ENCODE results near the gene EDIL3. TPM values are rescaled to one million over a fixed set of nuclear protein-coding genes. Genes with fewer than 3 reads are reported as not detected.

Gene EDIL3
- total RNA-seq, 1 experiment from 2014 or later: 17.6 TPM

- TF ChIP-seq REST (IDR thresholded peaks at IDR 0.05; ENCODE audit: insufficient read depth in 1 of 2, low read depth in 2 of 2, low read length in 1 of 2): no peak
- no peak for TF ChIP-seq SIN3A (IDR thresholded peaks at IDR 0.05; ENCODE audit: borderline replicate concordance, insufficient read depth, low read depth, low read length)
- TF ChIP-seq TCF7L2 (IDR thresholded peaks at IDR 0.05; ENCODE audit: low read depth, low read length): no peak
- TF ChIP-seq, protein P1, sequence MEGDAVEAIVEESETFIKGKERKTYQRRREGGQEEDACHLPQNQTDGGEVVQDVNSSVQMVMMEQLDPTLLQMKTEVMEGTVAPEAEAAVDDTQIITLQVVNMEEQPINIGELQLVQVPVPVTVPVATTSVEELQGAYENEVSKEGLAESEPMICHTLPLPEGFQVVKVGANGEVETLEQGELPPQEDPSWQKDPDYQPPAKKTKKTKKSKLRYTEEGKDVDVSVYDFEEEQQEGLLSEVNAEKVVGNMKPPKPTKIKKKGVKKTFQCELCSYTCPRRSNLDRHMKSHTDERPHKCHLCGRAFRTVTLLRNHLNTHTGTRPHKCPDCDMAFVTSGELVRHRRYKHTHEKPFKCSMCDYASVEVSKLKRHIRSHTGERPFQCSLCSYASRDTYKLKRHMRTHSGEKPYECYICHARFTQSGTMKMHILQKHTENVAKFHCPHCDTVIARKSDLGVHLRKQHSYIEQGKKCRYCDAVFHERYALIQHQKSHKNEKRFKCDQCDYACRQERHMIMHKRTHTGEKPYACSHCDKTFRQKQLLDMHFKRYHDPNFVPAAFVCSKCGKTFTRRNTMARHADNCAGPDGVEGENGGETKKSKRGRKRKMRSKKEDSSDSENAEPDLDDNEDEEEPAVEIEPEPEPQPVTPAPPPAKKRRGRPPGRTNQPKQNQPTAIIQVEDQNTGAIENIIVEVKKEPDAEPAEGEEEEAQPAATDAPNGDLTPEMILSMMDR (IDR thresholded peaks at IDR 0.05): no peak
- no peak for TF ChIP-seq POLR2AphosphoS5 (IDR thresholded peaks at IDR 0.05; ENCODE audit: low read depth, low read length)
- POLR2A ChIA-PET: no interaction called here
- CTCF ChIA-PET: no interaction called here
- ATAC-seq (no peak), DNase-seq (ENCODE audit: low read depth, low spot score) (no peak)
- no peak overlapping the region for H3K27ac ChIP-seq (ENCODE audit: low read length)
- no peaks in the 10 kb centered on the region; the same call in 1 of the 2 replicates for H3K4me1 ChIP-seq (ENCODE audit: control insufficient read depth, insufficient read depth, low read length)
- in situ Hi-C loops (cut with HindIII; ENCODE audit: low pct_unique_long_range_greater_than_20kb, low sequenced_read_pairs): no loop called here
- BruUV-seq (replicated peaks): no TSS peak
- H3K9me3 ChIP-seq (ENCODE audit: control insufficient read depth, insufficient read depth, low read depth, low read length): no peaks in the 10 kb centered on the region
- no peak overlapping the region for H3K4me3 ChIP-seq (ENCODE audit: low read depth in 2 of 2, low read length in 2 of 2)
- intact Hi-C loops (cut with micrococcal nuclease; ENCODE audit: unreplicated experiment): loop anchor here (5.0 kb wide), 1 partner anchor 654 kb away; the partner anchor contains the start of gene HAPLN1
- peaks cover 7% of the 10 kb centered on the region for H3K27me3 ChIP-seq (ENCODE audit: control insufficient read depth, insufficient read depth, low read length)
- H3K36me3 ChIP-seq (ENCODE audit: control insufficient read depth, insufficient read depth, low read length): no peaks in the 10 kb centered on the region; the same call in 1 of the 2 replicates
These were observed 8.3 kb downstream of the EDIL3 start for GRCh38 chr5:84376346-84376745.

GRCh38 chr5:84374568-84374967 is 10.1 kb downstream of the EDIL3 start:
- no peak overlapping the region for H3K4me3 ChIP-seq (ENCODE audit: low read depth in 2 of 2, low read length in 2 of 2)
- POLR2A ChIA-PET: no interaction called here
- no peaks in the 10 kb centered on the region for H3K9me3 ChIP-seq (ENCODE audit: control insufficient read depth, insufficient read depth, low read depth, low read length)
- DNase-seq (ENCODE audit: low read depth, low spot score) (no peak), ATAC-seq (no peak)
- H3K36me3 ChIP-seq (ENCODE audit: control insufficient read depth, insufficient read depth, low read length): no peaks in the 10 kb centered on the region
- CTCF ChIA-PET: no interaction called here
- H3K27ac ChIP-seq (ENCODE audit: low read length): no peak overlapping the region
- H3K4me1 ChIP-seq (ENCODE audit: control insufficient read depth, insufficient read depth, low read length): no peaks in the 10 kb centered on the region
- BruUV-seq (replicated peaks): no TSS peak
- TF ChIP-seq SIN3A (IDR thresholded peaks at IDR 0.05; ENCODE audit: borderline replicate concordance, insufficient read depth, low read depth, low read length) (no peak), REST (IDR thresholded peaks at IDR 0.05; ENCODE audit: insufficient read depth in 1 of 2, low read depth in 2 of 2, low read length in 1 of 2) (no peak), TCF7L2 (IDR thresholded peaks at IDR 0.05; ENCODE audit: low read depth, low read length) (no peak), POLR2AphosphoS5 (IDR thresholded peaks at IDR 0.05; ENCODE audit: low read depth, low read length) (no peak)
- TF ChIP-seq, protein P1 (IDR thresholded peaks at IDR 0.05): no peak
- in situ Hi-C loops (cut with HindIII; ENCODE audit: low pct_unique_long_range_greater_than_20kb, low sequenced_read_pairs): no loop called here
- H3K27me3 ChIP-seq (ENCODE audit: control insufficient read depth, insufficient read depth, low read length): no peaks in the 10 kb centered on the region
- intact Hi-C loops (cut with micrococcal nuclease; ENCODE audit: unreplicated experiment): no loop called here
